Calu3 (cell line): ENCODE results near the gene IL3. TPM values are rescaled to one million over a fixed set of nuclear protein-coding genes. Genes with fewer than 3 reads are reported as not detected.

ENCODE experiments used
- BruUV-seq: library from RNA; stranded (reverse); fragments of 400-500 nt; replicated peaks from 2 replicates; lab custom pipeline; 2021; lab: Mats Ljungman, UMichigan
- CTCF ChIA-PET: fragments of 300-600 bp; sonication (Branson Sonifier 250); formaldehyde crosslinking; loops from one replicate; lab custom pipeline; 2022; ENCODE audit warnings: antibody characterized with exemption; lab: Charles Lee
- DNase-seq: peaks from one replicate; pipeline ENCODE4 v3.0.0; 2022
- H3K27ac Mint-ChIP-seq: one replicate; pipeline ENCODE4 v1.8.0; 2022; ENCODE audit warnings: mixed read lengths; ENCODE audit not compliant: unreplicated experiment
- H3K27me3 Mint-ChIP-seq: one replicate; pipeline ENCODE4 v1.8.0; 2022; ENCODE audit warnings: mixed read lengths; ENCODE audit not compliant: unreplicated experiment
- H3K36me3 Mint-ChIP-seq: one replicate; pipeline ENCODE4 v1.8.0; 2022; ENCODE audit warnings: mild to moderate bottlenecking, moderate library complexity, mixed read lengths; ENCODE audit not compliant: insufficient read depth, unreplicated experiment
- H3K4me1 Mint-ChIP-seq: one replicate; pipeline ENCODE4 v1.8.0; 2022; ENCODE audit warnings: mild to moderate bottlenecking, low read depth, mixed read lengths; ENCODE audit not compliant: unreplicated experiment
- H3K4me3 Mint-ChIP-seq: one replicate; pipeline ENCODE4 v1.8.0; 2022; ENCODE audit warnings: mild to moderate bottlenecking, low read depth, moderate library complexity, mixed read lengths; ENCODE audit not compliant: unreplicated experiment
- H3K9me3 Mint-ChIP-seq: one replicate; pipeline ENCODE4 v1.8.0; 2022; ENCODE audit warnings: low read depth, mixed read lengths; ENCODE audit not compliant: unreplicated experiment
- CTCF ChIP-seq: fragments of 200-600 bp; IDR thresholded peaks from one replicate; pipeline ENCODE4 v1.8.0; 2022; ENCODE audit warnings: antibody characterized with exemption; ENCODE audit not compliant: unreplicated experiment
- intact Hi-C: fragments of 100-400 bp; cut with micrococcal nuclease; formaldehyde crosslinking; loops from one replicate; pipeline ENCODE4 v1.10.0; 2022; ENCODE audit not compliant: unreplicated experiment
- total RNA-seq: library from RNA; stranded (reverse); gene quantifications from 2 replicates; pipeline ENCODE4 v1.2.3, GENCODE V29; 2022

Gene IL3
- total RNA-seq, 1 experiment from 2014 or later: not detected

- CTCF ChIA-PET: no interaction called here
Observed at GRCh38 chr5:132049093-132049492, 11.4 kb upstream of the IL3 start.

GRCh38 chr5:132049559-132049958 is 10.9 kb upstream of the IL3 start:
- TF ChIP-seq CTCF: no peak
- Mint-ChIP-seq H3K27me3 (peaks cover 49% of the 10 kb centered on the region), H3K27ac (no peak overlapping the region), H3K9me3 (no peaks in the 10 kb centered on the region), H3K4me3 (no peak overlapping the region), H3K4me1 (no peaks in the 10 kb centered on the region), H3K36me3 (no peaks in the 10 kb centered on the region)
- BruUV-seq: no TSS peak
- intact Hi-C loops: no loop called here
- CTCF ChIA-PET: no interaction called here
- no peak for DNase-seq

More at GRCh38 chr5:132049093-132049492, 11.4 kb upstream of the IL3 start:
- Mint-ChIP-seq H3K36me3 (no peaks in the 10 kb centered on the region), H3K27me3 (peaks cover 44% of the 10 kb centered on the region), H3K27ac (no peak overlapping the region), H3K4me3 (no peak overlapping the region), H3K9me3 (no peaks in the 10 kb centered on the region), H3K4me1 (no peaks in the 10 kb centered on the region)
- no peak for DNase-seq
- intact Hi-C loops: no loop called here
- TF ChIP-seq CTCF: no peak
- BruUV-seq: no TSS peak

GRCh38 chr5:132050136-132050535 is 10.3 kb upstream of the IL3 start:
- Mint-ChIP-seq H3K4me3 (no peak overlapping the region), H3K36me3 (no peaks in the 10 kb centered on the region), H3K4me1 (no peaks in the 10 kb centered on the region), H3K27me3 (peaks cover 55% of the 10 kb centered on the region), H3K27ac (no peak overlapping the region), H3K9me3 (no peaks in the 10 kb centered on the region)
- BruUV-seq: no TSS peak
- DNase-seq: no peak
- CTCF ChIA-PET: no interaction called here
- intact Hi-C loops: no loop called here
- TF ChIP-seq CTCF: no peak

GRCh38 chr5:132050661-132051552 is 9.5 kb upstream of the IL3 start:
- Mint-ChIP-seq H3K27ac (no peak overlapping the region), H3K4me1 (no peaks in the 10 kb centered on the region), H3K36me3 (no peaks in the 10 kb centered on the region), H3K4me3 (no peak overlapping the region), H3K27me3 (peaks cover 62% of the 10 kb centered on the region), H3K9me3 (no peaks in the 10 kb centered on the region)
- TF ChIP-seq CTCF: no peak
- no peak for DNase-seq
- BruUV-seq: no TSS peak
- intact Hi-C loops: no loop called here
- CTCF ChIA-PET: no interaction called here
